Pons (tissue), 1 donor: ENCODE data around the gene LPA.
"Not testable (repeated sequence)": the region's sequence is repeated elsewhere in the genome, so short reads cannot be mapped to it uniquely, and the experiment has no call there.

Source experiments
- DNase-seq: peaks from one replicate; pipeline ENCODE4 v3.0.0-alpha.2; 2016; ENCODE audit warnings: low spot score

LPA gene, protein sequence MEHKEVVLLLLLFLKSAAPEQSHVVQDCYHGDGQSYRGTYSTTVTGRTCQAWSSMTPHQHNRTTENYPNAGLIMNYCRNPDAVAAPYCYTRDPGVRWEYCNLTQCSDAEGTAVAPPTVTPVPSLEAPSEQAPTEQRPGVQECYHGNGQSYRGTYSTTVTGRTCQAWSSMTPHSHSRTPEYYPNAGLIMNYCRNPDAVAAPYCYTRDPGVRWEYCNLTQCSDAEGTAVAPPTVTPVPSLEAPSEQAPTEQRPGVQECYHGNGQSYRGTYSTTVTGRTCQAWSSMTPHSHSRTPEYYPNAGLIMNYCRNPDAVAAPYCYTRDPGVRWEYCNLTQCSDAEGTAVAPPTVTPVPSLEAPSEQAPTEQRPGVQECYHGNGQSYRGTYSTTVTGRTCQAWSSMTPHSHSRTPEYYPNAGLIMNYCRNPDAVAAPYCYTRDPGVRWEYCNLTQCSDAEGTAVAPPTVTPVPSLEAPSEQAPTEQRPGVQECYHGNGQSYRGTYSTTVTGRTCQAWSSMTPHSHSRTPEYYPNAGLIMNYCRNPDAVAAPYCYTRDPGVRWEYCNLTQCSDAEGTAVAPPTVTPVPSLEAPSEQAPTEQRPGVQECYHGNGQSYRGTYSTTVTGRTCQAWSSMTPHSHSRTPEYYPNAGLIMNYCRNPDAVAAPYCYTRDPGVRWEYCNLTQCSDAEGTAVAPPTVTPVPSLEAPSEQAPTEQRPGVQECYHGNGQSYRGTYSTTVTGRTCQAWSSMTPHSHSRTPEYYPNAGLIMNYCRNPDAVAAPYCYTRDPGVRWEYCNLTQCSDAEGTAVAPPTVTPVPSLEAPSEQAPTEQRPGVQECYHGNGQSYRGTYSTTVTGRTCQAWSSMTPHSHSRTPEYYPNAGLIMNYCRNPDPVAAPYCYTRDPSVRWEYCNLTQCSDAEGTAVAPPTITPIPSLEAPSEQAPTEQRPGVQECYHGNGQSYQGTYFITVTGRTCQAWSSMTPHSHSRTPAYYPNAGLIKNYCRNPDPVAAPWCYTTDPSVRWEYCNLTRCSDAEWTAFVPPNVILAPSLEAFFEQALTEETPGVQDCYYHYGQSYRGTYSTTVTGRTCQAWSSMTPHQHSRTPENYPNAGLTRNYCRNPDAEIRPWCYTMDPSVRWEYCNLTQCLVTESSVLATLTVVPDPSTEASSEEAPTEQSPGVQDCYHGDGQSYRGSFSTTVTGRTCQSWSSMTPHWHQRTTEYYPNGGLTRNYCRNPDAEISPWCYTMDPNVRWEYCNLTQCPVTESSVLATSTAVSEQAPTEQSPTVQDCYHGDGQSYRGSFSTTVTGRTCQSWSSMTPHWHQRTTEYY (N-terminal part only)

DNA sequence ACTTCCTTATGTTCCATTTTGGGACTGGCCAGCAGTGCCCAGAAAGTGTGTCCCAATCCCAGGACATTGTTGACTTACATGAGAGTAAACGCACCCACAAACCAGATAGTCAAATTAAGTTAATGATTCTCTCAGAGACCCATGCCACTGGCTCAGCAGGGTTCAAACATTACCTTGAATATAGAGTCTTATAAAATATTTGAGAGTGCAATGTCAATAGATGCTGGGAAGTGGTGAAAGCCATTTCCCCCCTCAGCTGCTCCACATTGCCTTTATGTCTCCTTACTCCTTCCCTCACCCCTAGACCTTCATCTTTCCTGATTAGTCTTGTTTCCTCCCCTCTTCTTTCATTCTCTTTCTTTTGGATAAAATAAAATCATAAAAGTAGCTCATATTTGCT is at the start of gene LPA:
TSS of gene LPA (minus strand) at position 78 of the 400 bp plus-strand sequence. CDS start at position 17, 61 bp downstream.
- DNase-seq, result not testable (repeated sequence)

DNA sequence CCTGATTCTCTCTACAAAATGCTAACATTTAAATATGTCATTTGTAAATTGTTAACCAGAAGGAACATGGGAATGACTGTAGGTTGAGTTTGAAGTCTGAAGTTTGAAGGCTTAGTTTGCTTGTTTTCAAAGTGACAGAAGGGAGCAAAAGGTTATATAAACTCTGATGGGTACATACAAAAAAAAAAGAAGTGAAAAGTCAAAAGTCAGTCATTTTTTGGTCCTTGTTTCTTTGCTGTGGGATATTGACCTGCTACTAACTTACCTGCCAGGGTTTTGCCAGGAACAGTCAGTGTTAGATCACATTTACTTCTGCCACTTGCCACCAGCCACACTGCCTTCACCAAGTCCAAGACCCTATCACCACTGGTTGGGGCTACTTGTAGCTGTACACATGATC is 44.9 kb upstream of the LPA start:
- DNase-seq, result not testable (repeated sequence)

DNA sequence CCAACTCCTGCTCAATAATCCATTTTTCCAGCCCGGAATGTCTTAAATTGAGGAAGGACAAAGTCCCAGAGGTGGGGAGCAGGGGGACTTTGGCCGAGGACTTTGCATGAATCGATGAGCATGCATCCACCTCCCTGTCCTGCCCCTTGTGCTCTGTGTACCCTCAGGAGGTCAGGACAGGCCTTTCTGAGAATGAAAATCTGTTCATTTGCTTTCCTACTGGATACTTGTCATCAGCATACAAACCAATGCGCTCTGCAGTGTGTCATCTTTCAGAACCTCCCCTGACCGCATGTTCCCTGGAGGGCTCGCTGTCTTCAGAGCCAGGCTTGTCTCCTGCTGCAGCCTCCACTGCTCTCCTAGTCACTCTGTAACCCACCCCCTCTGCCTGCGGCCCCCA is 40.6 kb upstream of the LPA start:
- DNase-seq, result not testable (repeated sequence)

DNA sequence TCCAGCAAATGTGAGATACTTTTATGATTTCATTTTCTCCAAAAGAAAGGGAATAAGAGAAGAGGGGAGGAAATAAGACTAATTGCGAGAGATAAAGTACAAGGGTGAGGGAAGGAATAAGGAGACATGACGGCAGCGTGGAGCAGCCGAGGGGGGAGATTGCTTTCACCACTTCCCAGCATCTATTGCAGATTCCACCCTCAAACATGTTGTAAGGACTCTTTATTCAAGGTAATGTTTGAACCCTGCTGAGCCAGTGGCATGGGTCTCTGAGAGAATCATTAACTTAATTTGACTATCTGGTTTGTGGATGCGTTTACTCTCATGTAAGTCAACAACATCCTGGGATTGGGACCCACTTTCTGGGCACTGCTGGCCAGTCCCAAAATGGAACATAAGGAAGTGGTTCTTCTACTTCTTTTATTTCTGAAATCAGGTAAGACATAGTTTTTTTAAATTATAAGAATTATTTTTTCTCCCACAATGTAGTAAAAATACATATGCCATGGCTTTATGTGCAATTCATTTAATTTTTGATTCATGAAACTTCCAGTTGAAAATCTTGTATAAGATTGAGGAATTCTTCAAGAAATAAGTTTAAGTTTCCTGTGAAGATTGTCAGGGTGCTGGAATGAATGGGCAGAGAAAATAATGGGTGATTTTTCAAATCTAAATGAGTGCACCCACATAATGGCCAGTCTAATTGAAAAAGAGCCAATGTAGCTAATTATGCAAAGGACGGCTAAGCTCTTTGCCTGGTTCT is 38.0 kb upstream of the LPA start, which contains the start of gene PLG:
TSS of gene PLG (plus strand) at position 327 of the 763 bp plus-strand sequence. CDS start at position 388, 61 bp downstream.
- DNase-seq, result not testable (repeated sequence)

DNA sequence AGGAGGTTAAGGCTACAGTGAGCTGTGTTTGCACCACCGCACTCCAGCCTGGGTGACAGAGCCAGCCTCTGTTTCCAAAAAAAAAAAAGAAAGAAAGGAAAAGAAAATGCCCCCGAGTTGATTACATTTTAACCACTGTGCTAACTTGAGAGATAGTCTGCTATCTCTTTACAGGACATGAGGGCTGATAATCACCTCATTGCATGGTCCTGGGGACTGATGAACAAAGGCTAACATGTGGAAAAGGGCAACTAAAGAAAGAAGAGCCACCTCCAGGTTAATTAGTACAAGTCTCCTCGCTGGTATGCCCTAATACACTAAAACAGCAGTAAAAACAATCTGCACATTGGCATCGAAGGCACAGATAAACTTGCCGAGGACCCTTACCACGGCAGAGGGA is 33.8 kb upstream of the LPA start:
- no peak for DNase-seq

DNA sequence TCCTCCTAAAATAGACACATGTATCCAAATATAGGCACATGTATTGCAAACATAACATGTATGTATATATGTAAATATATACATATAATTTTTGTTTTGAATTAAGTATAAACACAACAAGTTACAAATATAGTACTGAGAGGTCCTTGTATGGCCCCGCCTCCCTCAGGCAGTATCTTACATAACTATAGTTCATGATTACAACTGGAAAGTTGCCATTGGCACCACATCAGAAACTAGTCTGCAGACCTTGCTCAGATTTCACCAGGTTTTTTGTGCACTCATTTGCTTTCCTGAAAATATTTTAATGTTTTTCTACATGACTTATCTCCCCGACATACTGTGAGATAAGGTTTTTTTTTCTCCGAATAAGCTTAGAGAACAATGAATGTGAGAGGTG is 32.8 kb upstream of the LPA start:
- DNase-seq, result not testable (repeated sequence)

DNA sequence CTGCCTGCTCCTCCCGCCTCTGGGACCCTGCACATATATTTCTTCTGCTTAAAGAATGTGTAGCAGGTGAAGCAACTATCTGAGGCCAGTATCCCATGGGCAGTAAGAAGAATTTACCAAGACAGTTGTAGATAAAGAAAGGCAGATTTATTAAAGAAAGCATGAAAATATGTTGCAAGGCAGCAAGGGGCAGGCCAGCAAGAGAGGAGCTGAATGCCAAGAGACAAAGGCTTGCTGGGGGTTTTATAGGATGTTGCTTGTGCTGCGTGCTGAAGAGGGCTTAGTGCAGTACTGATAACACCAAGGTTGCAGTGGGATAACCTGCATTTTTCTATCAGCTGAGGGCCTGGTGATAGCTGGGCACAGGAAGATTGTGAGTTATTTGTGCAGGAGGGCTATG is 31.5 kb upstream of the LPA start:
- DNase-seq, result not testable (repeated sequence)

DNA sequence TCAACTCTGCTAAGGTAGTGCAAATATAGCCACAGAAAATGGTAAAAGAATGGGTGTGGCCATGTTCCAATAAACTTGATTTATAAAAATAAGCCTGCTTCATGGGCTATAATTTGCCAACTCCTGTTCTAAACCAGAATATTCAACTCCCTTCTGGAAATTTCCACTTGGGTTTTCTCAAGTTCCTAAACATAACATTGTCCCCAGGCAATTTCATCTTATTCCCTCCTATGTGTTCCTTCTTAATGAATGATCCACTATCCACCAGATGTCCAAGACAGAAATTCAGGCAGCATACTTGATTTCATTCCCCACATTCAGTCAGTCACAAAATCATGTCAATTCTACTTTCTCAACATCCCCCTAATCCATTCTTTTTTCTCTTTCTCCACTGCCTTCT is 30.9 kb upstream of the LPA start:
- not testable (repeated sequence) for DNase-seq

DNA sequence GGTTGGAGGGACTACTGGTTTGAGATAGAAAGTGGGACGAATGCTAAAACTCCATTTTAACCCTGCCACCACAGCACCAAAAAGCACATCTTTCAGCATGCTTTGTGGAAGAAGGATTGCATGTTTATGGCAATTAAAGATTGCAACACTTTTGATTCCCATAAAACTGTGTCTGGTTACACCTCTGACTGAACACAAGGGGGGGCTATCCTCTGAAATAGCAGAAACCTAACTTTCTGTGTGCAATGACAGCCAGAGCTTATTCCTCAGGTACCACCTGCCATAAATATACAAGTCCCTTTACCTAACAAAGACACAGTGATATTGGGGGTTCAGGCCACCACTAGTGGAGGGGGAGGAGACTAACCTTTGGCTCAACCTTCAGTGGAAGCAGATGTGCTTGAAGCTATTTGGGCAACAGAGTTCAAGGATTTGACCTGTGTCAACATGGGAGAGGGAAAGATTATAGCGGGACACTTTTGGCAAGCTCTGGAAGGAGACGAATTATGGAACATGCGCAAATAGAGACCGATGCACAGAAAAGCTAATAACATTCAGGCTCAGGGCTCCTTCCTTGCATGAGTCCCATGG is 28.4 kb upstream of the LPA start:
- no peak for DNase-seq

DNA sequence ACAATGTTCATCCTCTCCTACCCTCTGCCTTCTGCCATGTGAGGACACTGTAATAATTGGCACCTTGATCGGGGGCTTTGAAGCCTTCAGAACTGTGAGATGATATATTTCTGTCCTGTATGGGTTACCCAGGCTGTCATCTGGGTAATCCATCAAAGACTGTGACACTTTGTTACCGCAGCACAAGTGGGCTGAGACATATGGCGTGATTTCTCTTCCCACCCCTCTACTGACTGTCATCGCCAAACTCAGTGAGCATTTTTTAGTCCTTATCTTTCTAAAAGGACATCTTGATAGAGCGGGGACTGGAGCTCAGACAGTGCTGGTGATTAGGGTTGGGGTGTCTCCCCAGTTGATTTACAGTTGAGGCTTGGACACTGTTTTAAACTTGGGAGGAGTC is 27.5 kb upstream of the LPA start:
- DNase-seq, result no peak

DNA sequence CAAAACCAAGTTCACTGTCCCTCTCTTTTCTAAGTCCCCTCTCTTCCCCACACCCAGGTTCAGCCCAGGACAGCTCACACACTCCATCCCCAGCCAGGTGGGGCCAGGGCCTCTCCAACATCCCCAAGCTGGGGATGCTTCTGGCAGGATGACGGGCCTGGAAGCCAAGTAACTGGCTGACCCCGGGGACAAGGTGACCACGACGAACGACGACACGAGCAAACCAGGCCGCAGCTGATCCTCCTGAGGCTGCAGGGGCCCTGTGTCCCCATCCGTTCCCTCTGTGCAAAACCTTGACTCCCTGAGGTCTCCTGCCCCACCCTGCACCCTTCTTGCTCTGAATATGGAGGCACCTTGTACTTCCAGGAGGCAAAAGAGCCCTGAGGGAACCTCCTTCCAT is 26.4 kb upstream of the LPA start:
- DNase-seq, result no peak

DNA sequence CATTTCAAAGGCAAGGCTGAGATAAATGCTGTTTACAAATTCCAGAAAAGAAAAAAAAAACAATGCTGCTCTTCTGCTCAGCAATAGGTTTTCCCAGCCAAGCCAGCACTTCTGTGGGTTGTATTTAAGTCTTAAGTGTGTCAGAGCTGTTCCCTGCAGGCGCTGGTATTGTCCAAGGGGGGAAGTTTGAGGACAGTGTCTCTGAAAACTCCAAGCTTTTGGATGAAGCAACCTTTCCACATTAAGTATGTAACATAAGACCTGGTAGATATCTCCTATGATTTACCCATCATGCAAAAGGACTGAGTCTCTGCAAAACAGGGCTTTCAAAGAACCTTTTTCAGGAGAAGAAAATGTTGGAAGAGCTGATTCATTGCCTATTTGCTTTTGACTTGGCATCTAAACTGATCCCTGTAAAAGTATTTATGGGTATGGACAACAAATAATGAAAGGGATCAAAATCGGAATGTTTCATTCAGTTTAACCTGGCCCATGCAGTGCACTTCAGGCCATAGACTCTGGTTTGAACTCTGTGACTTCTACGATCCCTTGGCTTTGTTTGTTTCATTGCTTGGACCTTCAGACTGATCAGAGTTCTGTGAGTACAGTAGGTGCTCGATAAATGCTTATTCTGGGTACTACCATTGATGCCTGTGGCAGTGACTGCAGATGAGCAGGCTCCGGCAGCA is 21.8 kb upstream of the LPA start:
- no peak for DNase-seq

DNA sequence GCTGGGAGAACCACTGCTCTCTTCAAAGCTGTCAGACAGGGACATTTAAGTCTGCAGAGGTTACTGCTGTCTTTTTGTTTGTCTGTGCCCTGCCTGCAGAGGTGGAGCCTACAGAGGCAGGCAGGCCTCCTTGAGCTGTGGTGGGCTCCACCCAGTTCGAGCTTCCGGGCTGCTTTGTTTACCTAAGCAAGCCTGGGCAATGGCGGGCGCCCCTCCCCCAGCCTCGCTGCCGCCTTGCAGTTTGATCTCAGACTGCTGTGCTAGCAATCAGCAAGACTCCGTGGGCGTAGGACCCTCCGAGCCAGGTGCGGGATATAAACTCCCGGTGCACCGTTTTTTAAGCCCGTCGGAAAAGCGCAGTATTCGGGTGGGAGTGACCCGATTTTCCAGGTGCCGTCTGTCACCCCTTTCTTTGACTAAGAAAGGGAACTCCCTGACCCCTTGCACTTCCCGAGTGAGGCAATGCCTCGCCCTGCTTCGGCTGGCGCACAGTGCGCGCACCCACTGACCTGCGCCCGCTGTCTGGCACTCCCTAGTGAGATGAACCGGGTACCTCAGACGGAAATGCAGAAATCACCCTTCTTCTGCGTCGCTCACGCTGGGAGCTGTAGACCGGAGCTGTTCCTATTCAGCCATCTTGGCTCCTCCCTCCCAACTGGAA is 21.2 kb upstream of the LPA start:
- DNase-seq, result not testable (repeated sequence)

DNA sequence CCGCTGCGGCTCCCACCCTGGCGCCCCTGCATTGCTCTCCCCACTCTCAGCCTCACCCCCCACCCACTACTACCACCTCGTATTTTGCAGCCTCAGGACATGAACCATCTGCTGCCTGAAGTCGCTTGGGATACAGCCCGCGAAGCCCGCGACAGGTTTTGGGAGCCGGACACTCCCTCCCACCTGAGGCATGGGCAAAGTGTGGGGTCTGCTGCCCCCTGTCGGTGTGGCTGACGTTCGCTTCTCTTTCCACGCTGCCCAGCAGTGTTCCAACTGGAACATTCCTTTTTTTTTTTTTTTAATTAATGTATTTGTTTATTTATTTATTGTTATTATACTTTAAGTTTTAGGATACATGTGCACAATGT is 15.3 kb upstream of the LPA start:
- no peak for DNase-seq

DNA sequence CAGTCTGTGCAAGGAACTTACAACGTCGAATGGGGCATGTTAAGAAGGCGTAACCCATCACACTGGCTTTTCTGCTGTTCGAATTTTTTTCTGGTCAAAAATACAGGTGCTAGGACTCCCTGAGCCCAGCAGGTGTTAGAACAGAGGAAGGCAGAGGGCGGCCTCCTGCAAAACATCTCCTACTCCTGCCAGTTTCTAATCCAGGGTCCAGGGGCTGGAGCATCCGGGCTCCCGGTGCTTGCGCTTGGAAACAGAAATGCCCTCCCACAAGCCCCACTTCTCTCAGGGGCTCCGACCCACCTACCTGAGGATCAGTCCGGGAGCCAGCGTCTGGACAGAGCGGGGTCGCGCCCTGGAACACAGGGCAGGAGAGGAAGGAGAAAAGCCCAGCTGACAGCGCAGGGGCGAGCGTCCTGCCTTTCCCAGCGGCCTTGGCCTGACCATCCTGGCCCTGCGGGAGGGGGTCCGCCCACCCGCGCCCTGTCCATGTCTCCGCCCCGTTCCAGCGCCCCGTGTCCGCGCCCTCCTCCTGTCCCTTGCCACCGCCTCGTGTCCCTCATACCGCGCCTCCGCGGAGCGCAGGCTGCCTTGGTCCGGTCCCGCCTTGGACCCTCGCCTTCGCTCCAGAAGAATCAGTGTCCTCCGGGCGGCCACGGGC is 14.8 kb upstream of the LPA start:
- DNase-seq, result no peak

DNA sequence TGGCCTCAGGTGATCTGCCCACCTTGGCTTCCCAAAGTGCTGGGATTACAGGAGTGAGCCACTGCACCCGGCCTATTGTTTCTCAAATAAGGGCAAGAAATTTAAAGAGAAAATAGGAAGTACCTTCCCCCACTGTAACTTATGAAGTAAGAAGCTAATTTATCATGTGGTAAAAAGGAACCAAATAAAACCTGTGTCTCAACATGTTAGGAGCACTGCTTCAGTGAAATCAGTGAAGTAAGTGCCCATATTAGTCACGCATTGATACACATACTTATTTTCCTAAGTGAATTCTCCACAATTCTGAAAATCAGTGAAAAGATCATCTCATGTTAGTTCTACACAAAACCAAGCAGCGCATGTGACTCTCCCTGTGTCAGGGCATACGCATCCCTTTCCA is 14.2 kb upstream of the LPA start:
- DNase-seq, result no peak

DNA sequence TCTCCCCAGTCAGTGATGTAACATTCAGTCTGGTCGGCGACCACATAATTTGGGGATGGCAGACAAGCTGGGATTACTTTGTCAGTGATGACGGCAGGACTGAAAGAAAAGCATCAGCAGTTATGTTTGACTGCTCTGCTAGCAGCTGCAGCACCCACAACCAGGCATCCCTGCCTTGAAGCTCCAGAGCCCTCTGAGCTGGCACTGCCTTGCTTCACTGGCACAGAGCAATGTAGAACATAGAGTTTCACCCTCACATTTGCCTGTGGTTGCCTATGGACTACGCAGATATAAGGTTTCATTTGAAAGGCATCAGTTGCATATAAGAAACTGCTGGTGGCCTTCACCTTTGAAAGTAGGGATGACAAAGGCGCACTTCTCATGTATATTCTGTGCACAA is 12.3 kb upstream of the LPA start:
- DNase-seq, result not testable (repeated sequence)

DNA sequence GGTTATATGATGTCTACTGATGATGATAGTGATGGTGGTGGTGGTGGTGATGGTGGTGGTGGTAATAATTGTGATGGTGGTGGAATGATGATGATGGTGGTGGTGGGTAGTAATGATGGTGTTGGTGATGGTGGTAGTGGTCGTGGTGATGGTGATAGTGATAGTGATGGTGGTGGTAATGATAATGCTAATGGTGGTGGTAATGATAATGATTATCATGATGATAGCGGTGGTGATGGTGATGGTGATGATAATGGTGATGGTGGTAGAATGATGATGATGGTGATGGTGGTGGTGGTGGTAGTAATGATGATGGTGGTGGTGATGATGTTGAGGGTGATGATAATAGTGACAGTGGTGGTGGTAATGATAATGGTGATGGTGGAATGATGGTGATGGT is 4.5 kb upstream of the LPA start:
- no peak for DNase-seq
